Kidney (tissue), 14 donors: Measurements from ENCODE around the gene FAM20C. TPM values are rescaled to one million over a fixed set of nuclear protein-coding genes. Genes with fewer than 3 reads are reported as not detected.
A peak's percentile ranks its signal among the peaks of the same experiment; 100 is the strongest.

Source experiments
- DNase-seq, 5 donors: peaks; one replicate each; pipeline ENCODE4 v3.0.0-alpha.2; 2013 to 2020
- FAIRE-seq: peaks from 2 replicates; lab custom pipeline; 2012; peaks lifted over from hg19 to GRCh38; lab: Jason Lieb, UNC
- H3K27ac ChIP-seq, 2 donors: one replicate each; pipeline ENCODE4 v1.7.0; 2013; ENCODE audit warnings: low read depth in 2 of 2, low read length in 2 of 2, inconsistent platforms in 1 of 2
- H3K27me3 ChIP-seq: one replicate; pipeline ENCODE4 v1.7.1; 2013; ENCODE audit warnings: low read length, inconsistent platforms; ENCODE audit not compliant: control insufficient read depth, insufficient read depth
- H3K36me3 ChIP-seq, 3 donors: one replicate each; pipeline versions ENCODE4 v1.7.0 to v1.7.1; 2013; ENCODE audit warnings: low read length in 3 of 3, control low read depth in 1 of 3, inconsistent platforms in 1 of 3; ENCODE audit not compliant: insufficient read depth in 3 of 3, control insufficient read depth in 2 of 3
- H3K4me1 ChIP-seq, 3 donors: one replicate each; pipeline versions ENCODE4 v1.7.0 to v1.7.1; 2013; ENCODE audit warnings: low read length in 3 of 3, inconsistent platforms in 1 of 3, low read depth in 1 of 3; ENCODE audit not compliant: control insufficient read depth in 2 of 3, insufficient read depth in 2 of 3
- H3K4me3 ChIP-seq, 3 donors: one replicate each; pipeline versions ENCODE4 v1.7.0 to v1.8.1; 2013; ENCODE audit warnings: low read length in 3 of 3, control low read depth in 1 of 3, inconsistent platforms in 1 of 3
- H3K9ac ChIP-seq, 3 donors: one replicate each; pipeline versions ENCODE4 v1.7.0 to v1.7.1; 2013; ENCODE audit warnings: low read length in 3 of 3, control low read depth in 1 of 3, inconsistent platforms in 1 of 3
- H3K9me3 ChIP-seq, 3 donors: one replicate each; pipeline versions ENCODE4 v1.7.0 to v1.7.1; 2013; ENCODE audit warnings: low read length in 3 of 3, control low read depth in 1 of 3, inconsistent platforms in 1 of 3; ENCODE audit not compliant: control insufficient read depth in 2 of 3, insufficient read depth in 1 of 3
- intact Hi-C: fragments of 100-400 bp; cut with DNase I; formaldehyde crosslinking; loops from one replicate; pipeline ENCODE4 v1.11.1; 2022
- polyA plus RNA-seq: library from polyadenylated mRNA; stranded (reverse); fragments of 350-450 nt; fragmentation: Illumina TruSeq; extraction: RNeasy Lipid Tissue Mini Kit (QIAGEN cat#74804); gene quantifications from one replicate; pipeline ENCODE4 v1.2.3, GENCODE V29; 2014; ENCODE audit warnings: low read depth, low replicate concordance; ENCODE audit not compliant: insufficient read depth
- total RNA-seq: library from RNA; stranded (reverse); fragmentation: NEBNext Ultra II Directional; extraction: Animal tissue kit (Norgen Biotek cat#: 25700); gene quantifications from one replicate; pipeline ENCODE4 v1.2.1, GENCODE V29; 2021
- TF ChIP-seq, protein P1 (sequence below): IDR thresholded peaks from 3 replicates; pipeline ENCODE4 v1.5.1; 2012; ENCODE audit warnings: mild to moderate bottlenecking, moderate library complexity, borderline replicate concordance; ENCODE audit not compliant: insufficient read depth; ENCODE audit errors: extremely low read depth
- donor health status: control.
- donor health status: control.
- donor health status: control.
- donor health status: control.
- donor health status: control.
- donor health status: DM: yes; HTN: yes; CAD: no.
- donor health status: Normal renal cell carcinoma (clear cell type).

The FAM20C gene
- total and polyA plus RNA-seq, 2 donors from 2014 or later, result 84.9 to 114 TPM

DNA sequence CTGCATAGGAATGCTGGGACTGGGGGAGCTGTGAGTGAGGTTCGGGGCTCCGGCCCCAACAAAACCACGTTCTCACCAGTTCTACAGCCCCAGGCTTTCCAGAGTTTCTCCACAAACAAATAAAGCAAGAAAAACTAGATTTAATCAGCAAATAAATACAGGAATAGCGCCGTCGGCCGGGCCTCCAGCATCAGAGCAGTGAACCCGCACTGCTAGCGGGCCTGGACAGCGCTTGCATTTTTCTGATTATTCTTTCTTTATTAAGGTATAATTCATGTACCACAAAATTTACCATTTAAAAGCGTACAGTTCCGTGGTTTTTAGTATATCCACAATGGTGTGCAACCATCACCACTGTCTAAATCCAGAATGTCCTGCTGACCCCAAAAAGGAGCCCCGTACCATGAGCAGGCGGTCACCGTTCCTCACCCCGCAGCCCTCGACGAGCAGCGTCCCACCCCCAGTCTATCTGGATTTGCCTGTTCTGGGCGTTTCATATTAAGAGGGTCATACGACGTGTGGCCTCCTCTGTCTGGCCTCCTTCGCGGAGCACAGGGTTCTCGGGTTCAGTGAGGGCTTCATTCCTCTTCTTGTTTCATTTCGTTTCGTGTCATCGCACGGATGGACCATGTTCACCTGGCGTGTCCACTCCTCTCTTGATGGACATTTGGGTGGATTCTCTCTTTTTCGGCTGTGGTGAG, 62.1 kb downstream of the FAM20C start:
- H3K27ac ChIP-seq, result peak overlapping the region; percentile 11 to 51
- peaks cover 0 to 79% (median 19%) of the 10 kb centered on the region in 3 donors for H3K36me3 ChIP-seq
- no peak overlapping the region for H3K9ac ChIP-seq
- intact Hi-C loops, result no loop called here
- no peak for FAIRE-seq
- H3K4me3 ChIP-seq, result no peak overlapping the region
- no peaks in the 10 kb centered on the region for H3K27me3 ChIP-seq
- H3K9me3 ChIP-seq, result no peaks in the 10 kb centered on the region
- peak in 1 of 5 donors; percentile 36 for DNase-seq
- TF ChIP-seq, protein P1, sequence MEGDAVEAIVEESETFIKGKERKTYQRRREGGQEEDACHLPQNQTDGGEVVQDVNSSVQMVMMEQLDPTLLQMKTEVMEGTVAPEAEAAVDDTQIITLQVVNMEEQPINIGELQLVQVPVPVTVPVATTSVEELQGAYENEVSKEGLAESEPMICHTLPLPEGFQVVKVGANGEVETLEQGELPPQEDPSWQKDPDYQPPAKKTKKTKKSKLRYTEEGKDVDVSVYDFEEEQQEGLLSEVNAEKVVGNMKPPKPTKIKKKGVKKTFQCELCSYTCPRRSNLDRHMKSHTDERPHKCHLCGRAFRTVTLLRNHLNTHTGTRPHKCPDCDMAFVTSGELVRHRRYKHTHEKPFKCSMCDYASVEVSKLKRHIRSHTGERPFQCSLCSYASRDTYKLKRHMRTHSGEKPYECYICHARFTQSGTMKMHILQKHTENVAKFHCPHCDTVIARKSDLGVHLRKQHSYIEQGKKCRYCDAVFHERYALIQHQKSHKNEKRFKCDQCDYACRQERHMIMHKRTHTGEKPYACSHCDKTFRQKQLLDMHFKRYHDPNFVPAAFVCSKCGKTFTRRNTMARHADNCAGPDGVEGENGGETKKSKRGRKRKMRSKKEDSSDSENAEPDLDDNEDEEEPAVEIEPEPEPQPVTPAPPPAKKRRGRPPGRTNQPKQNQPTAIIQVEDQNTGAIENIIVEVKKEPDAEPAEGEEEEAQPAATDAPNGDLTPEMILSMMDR, result no peak
- peaks cover 0 to 2% (median 0%) of the 10 kb centered on the region in 3 donors for H3K4me1 ChIP-seq

DNA sequence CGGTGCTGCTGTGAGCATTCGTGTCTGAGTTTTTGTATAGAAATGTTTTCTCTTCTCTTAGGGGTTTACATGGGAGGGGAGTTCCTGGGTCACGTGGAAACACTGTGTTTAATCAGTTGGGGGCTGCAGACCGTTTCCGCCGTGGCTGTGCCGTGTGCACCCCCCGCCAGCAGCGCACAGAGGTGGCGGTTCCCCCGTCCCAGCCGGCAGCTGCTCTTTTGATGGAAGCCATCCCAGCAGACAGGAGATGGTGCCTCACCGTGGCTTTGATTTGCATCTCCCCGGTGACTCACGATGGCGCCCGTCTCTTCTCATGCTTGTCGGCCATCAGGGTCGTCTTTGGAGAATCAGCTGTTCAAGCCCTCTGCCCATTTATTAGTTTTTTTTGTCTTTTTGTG, 62.7 kb downstream of the FAM20C start:
- FAIRE-seq, result no peak

DNA sequence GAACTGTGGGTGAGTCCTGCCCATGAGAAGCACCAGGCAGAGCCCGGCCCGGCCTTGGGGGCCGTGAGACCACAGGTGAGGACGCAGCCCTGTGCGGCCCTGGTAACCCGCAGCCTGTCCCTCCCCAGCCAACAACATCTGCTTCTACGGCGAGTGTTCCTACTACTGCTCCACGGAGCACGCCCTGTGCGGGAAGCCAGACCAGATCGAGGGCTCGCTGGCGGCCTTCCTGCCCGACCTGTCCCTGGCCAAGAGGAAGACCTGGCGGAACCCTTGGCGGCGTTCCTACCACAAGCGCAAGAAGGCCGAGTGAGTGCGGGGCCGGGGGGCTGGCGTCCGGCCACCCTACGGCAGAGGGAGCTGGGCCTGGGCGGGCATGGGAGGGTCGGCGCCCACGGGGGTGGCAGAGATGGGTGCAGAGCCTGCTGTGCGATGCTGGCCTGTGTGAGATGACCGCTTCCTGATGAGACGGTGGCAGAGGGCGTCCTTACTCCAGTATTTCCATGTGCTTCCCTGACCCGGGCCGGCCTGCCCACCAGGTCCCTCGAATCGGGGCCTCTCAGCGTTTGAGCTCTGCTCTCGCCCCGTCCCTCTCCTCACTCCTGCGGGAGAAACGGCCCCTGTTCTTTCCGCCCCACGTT, 63.5 kb downstream of the FAM20C start:
- no peaks in the 10 kb centered on the region for H3K27me3 ChIP-seq
- TF ChIP-seq, protein P1, result no peak
- no peak overlapping the region for H3K27ac ChIP-seq
- H3K36me3 ChIP-seq, result peaks cover 0 to 80% (median 16%) of the 10 kb centered on the region in 3 donors
- no peak overlapping the region for H3K9ac ChIP-seq
- H3K4me3 ChIP-seq, result no peak overlapping the region
- DNase-seq, result peak in 1 of 5 donors; percentile 61
- no peak for FAIRE-seq
- intact Hi-C loops, result no loop called here
- H3K9me3 ChIP-seq, result no peaks in the 10 kb centered on the region
- peaks cover 0 to 2% (median 0%) of the 10 kb centered on the region in 3 donors for H3K4me1 ChIP-seq

More for the DNA sequence above, 62.7 kb downstream of the FAM20C start:
- no peak overlapping the region for H3K9ac ChIP-seq
- DNase-seq, result peak in 1 of 5 donors; percentile 27
- no peak overlapping the region for H3K4me3 ChIP-seq
- H3K27ac ChIP-seq, result no peak overlapping the region
- intact Hi-C loops, result no loop called here
- TF ChIP-seq, protein P1, result no peak
- H3K27me3 ChIP-seq, result no peaks in the 10 kb centered on the region
- H3K9me3 ChIP-seq, result no peaks in the 10 kb centered on the region
- peaks cover 0 to 2% (median 0%) of the 10 kb centered on the region in 3 donors for H3K4me1 ChIP-seq
- H3K36me3 ChIP-seq, result peaks cover 0 to 79% (median 19%) of the 10 kb centered on the region in 3 donors
